SK-N-SH treated with all-trans-retinoic acid at 6 μM for 48 hours (cell line): ENCODE data around the gene ACO2.
A peak's percentile ranks its signal among the peaks of the same experiment; 100 is the strongest.

Experiments used
- ATAC-seq: fragments of 200-7000 bp; cut with Tn5 transposase; 3 replicates; pipeline ENCODE4 v1.9.1; 2020; ENCODE audit warnings: mild to moderate bottlenecking, moderate library complexity
- ARNTL ChIP-seq: fragments of 450-650 bp; formaldehyde crosslinking; IDR thresholded peaks from 2 replicates; pipeline ENCODE4 v1.5.0; 2020; ENCODE audit warnings: low read depth, mild to moderate bottlenecking, moderate library complexity, borderline replicate concordance
- BACH2 ChIP-seq: fragments of 250-450 bp; sonication (Bioruptor Pico); IDR thresholded peaks from 2 replicates; pipeline ENCODE4 v1.9.0; 2021; ENCODE audit warnings: mild to moderate bottlenecking, borderline replicate concordance
- CREB5 ChIP-seq: fragments of 250-450 bp; sonication (Bioruptor Pico); IDR thresholded peaks from 2 replicates; pipeline ENCODE4 v1.5.1; 2020; ENCODE audit warnings: low read depth, mild to moderate bottlenecking, moderate library complexity
- CSDC2 ChIP-seq: fragments of 250-450 bp; sonication (Bioruptor Pico); IDR thresholded peaks from 2 replicates; pipeline ENCODE4 v1.5.0; 2020; ENCODE audit warnings: mild to moderate bottlenecking, moderate library complexity
- CSRNP3 ChIP-seq: fragments of 250-450 bp; sonication (Bioruptor Pico); IDR thresholded peaks from 2 replicates; pipeline ENCODE4 v1.5.1; 2021; ENCODE audit warnings: mild to moderate bottlenecking, moderate library complexity
- ESRRG ChIP-seq: fragments of 250-450 bp; sonication (Bioruptor Pico); IDR thresholded peaks from 2 replicates; pipeline ENCODE4 v1.6.1; 2021; ENCODE audit warnings: mild to moderate bottlenecking
- GLIS3 ChIP-seq: fragments of 250-450 bp; sonication (Bioruptor Pico); IDR thresholded peaks from 2 replicates; pipeline ENCODE4 v1.5.0; 2020; ENCODE audit warnings: mild to moderate bottlenecking, moderate library complexity
- ISL1 ChIP-seq: fragments of 250-450 bp; sonication (Bioruptor Pico); IDR thresholded peaks from 2 replicates; pipeline ENCODE4 v2.1.2; 2022; ENCODE audit warnings: mild to moderate bottlenecking, moderate library complexity
- OSR1 ChIP-seq: fragments of 250-450 bp; sonication (Bioruptor Pico); IDR thresholded peaks from 2 replicates; pipeline ENCODE4 v1.8.0; 2022; ENCODE audit warnings: moderate library complexity, mild to moderate bottlenecking, inconsistent platforms
- PATZ1 ChIP-seq: fragments of 250-450 bp; sonication (Bioruptor Pico); IDR thresholded peaks from 2 replicates; pipeline ENCODE4 v1.8.0; 2020; ENCODE audit warnings: mild to moderate bottlenecking, moderate library complexity, borderline replicate concordance
- PPARA ChIP-seq: fragments of 250-450 bp; sonication (Bioruptor Pico); IDR thresholded peaks from 2 replicates; pipeline ENCODE4 v1.5.0; 2020; ENCODE audit warnings: mild to moderate bottlenecking, borderline replicate concordance
- RARB ChIP-seq: fragments of 250-450 bp; sonication (Bioruptor Pico); IDR thresholded peaks from 2 replicates; pipeline ENCODE4 v1.8.0; 2021; ENCODE audit warnings: mild to moderate bottlenecking, moderate library complexity
- TCF4 ChIP-seq: fragments of 250-450 bp; sonication (Bioruptor Pico); IDR thresholded peaks from 2 replicates; pipeline ENCODE4 v1.8.0; 2021; ENCODE audit warnings: mild to moderate bottlenecking, moderate library complexity, borderline replicate concordance
- TOX ChIP-seq: fragments of 250-450 bp; sonication (Bioruptor Pico); IDR thresholded peaks from 2 replicates; pipeline ENCODE4 v1.8.0; 2021; ENCODE audit warnings: mild to moderate bottlenecking, moderate library complexity, borderline replicate concordance
- TSHZ2 ChIP-seq: fragments of 250-450 bp; sonication (Bioruptor Pico); IDR thresholded peaks from 2 replicates; pipeline ENCODE4 v1.5.0; 2020; ENCODE audit warnings: mild to moderate bottlenecking, moderate library complexity
- ZC3H10 ChIP-seq: fragments of 250-450 bp; sonication (Bioruptor Pico); IDR thresholded peaks from 2 replicates; pipeline ENCODE4 v1.5.1; 2021; ENCODE audit warnings: mild to moderate bottlenecking, moderate library complexity
- ZFP3 ChIP-seq: fragments of 250-450 bp; sonication (Bioruptor Pico); IDR thresholded peaks from 2 replicates; pipeline ENCODE4 v1.5.0; 2020; ENCODE audit warnings: mild to moderate bottlenecking, moderate library complexity
- ZFP30 ChIP-seq: fragments of 450-650 bp; formaldehyde crosslinking; IDR thresholded peaks from 2 replicates; pipeline ENCODE4 v1.5.0; 2022; ENCODE audit warnings: mild to moderate bottlenecking, moderate library complexity
- ZNF565 ChIP-seq: fragments of 450-650 bp; formaldehyde crosslinking; conservative IDR thresholded peaks from 2 replicates; pipeline ENCODE4 v1.5.0; 2020; ENCODE audit warnings: low read depth, mild to moderate bottlenecking, moderate library complexity
- ZNF70 ChIP-seq: fragments of 450-650 bp; formaldehyde crosslinking; IDR thresholded peaks from 2 replicates; pipeline ENCODE4 v1.5.0; 2020; ENCODE audit warnings: mild to moderate bottlenecking, moderate library complexity
- ZNF8 ChIP-seq: fragments of 450-650 bp; formaldehyde crosslinking; IDR thresholded peaks from 2 replicates; pipeline ENCODE4 v1.5.0; 2020; ENCODE audit warnings: mild to moderate bottlenecking, moderate library complexity

Gene ACO2

GRCh38 chr22:41535244-41535643 is 66.3 kb downstream of the ACO2 start:
- no peak for TF ChIP-seq ZC3H10
- TF ChIP-seq ZFP3 (CRISPR knock-in tag) = no peak
- no peak for TF ChIP-seq TSHZ2
- no peak for TF ChIP-seq TOX (CRISPR knock-in tag)
- TF ChIP-seq ZNF70 (CRISPR knock-in tag) = no peak
- no peak for TF ChIP-seq CREB5 (CRISPR knock-in tag)
- no peak for TF ChIP-seq BACH2 (CRISPR knock-in tag)
- TF ChIP-seq RARB (CRISPR knock-in tag) = no peak
- TF ChIP-seq CSRNP3 (CRISPR knock-in tag) = no peak
- no peak for TF ChIP-seq TCF4
- no peak for TF ChIP-seq CSDC2 (CRISPR knock-in tag)
- no peak for TF ChIP-seq OSR1
- TF ChIP-seq, all 23 proteins: peak for 0
- ATAC-seq = peak; percentile 67

- ATAC-seq = no peak
- TF ChIP-seq ESRRG (CRISPR knock-in tag) (no peak), CREB5 (CRISPR knock-in tag) (no peak), RARB (CRISPR knock-in tag) (no peak), ISL1 (CRISPR knock-in tag) (no peak), PPARA (CRISPR knock-in tag) (no peak), ZNF8 (CRISPR knock-in tag) (no peak), TCF4 (no peak), ZNF565 (CRISPR knock-in tag) (no peak), TSHZ2 (no peak), ZNF70 (CRISPR knock-in tag) (no peak), PATZ1 (CRISPR knock-in tag) (no peak), BACH2 (CRISPR knock-in tag) (no peak), ZFP30 (CRISPR knock-in tag) (no peak), ARNTL (CRISPR knock-in tag) (no peak), TOX (CRISPR knock-in tag) (no peak), GLIS3 (CRISPR knock-in tag) (no peak)
These were observed 68.3 kb downstream of the ACO2 start for GRCh38 chr22:41537203-41537602.
